Right lobe of liver (tissue), 6 donors: ENCODE results near the gene KCNF1. TPM values are rescaled to one million over a fixed set of nuclear protein-coding genes. Genes with fewer than 3 reads are reported as not detected.

Experiments
- ATAC-seq, 4 donors: fragments of 200-7000 bp; cut with Tn5 transposase; one replicate each; pipeline ENCODE4 v1.9.1; 2020; ENCODE audit warnings: mild to moderate bottlenecking in 4 of 4, moderate library complexity in 4 of 4
- DNase-seq, 3 donors: peaks; one replicate each; pipeline ENCODE4 v3.0.0-alpha.2; 2020
- H3K27ac ChIP-seq, 3 donors: fragments of 200-600 bp; one replicate each; pipeline ENCODE4 v1.8.0; 2022
- H3K27me3 ChIP-seq, 2 donors: fragments of 200-600 bp; one replicate each; pipeline ENCODE4 v1.8.0; 2022
- H3K36me3 ChIP-seq, 4 donors: fragments of 200-600 bp; sonication (generic) in 1 of 4; one replicate each; pipeline versions ENCODE4 v1.5.1 to v1.8.0; 2017 to 2022; ENCODE audit warnings: control low read depth in 1 of 4
- H3K4me1 ChIP-seq, 4 donors: fragments of 200-600 bp; sonication (generic) in 1 of 4; one replicate each; pipeline versions ENCODE4 v1.5.1 to v1.8.0; 2017 to 2022; ENCODE audit warnings: control low read depth in 1 of 4
- H3K4me3 ChIP-seq, 3 donors: fragments of 200-600 bp; one replicate each; pipeline ENCODE4 v1.8.0; 2022
- H3K9me3 ChIP-seq, 4 donors: fragments of 200-600 bp; sonication (generic) in 1 of 4; one replicate each; pipeline versions ENCODE4 v1.5.1 to v1.8.0; 2017 to 2022; ENCODE audit warnings: control low read depth in 1 of 4
- CTCF ChIP-seq, 4 donors: fragments of 200-600 bp in 3 of 4; fragments of 450-650 bp in 1 of 4; IDR thresholded peaks; one replicate each; pipeline versions ENCODE4 v1.5.1 to v1.8.0; 2016 to 2022; ENCODE audit warnings: antibody characterized with exemption in 4 of 4, mild to moderate bottlenecking in 2 of 4
- POLR2A ChIP-seq: fragments of 450-650 bp; IDR thresholded peaks from one replicate; pipeline ENCODE4 v1.6.1; 2017; ENCODE audit warnings: antibody characterized with exemption, mild to moderate bottlenecking
- WGBS: methylation state at CpG from one replicate; pipeline ENCODE4 v1.1.6; 2018; ENCODE audit warnings: low coverage, low lambda C conversion rate; ENCODE audit not compliant: insufficient coverage; ENCODE audit errors: missing lambda C conversion rate; 5-methylcytosine and 5-hydroxymethylcytosine counted together
- intact Hi-C, 2 donors: fragments of 100-400 bp; cut with DNase I; formaldehyde crosslinking; loops; one replicate each; pipeline versions ENCODE4 v1.11.2 to v1.14.1; 2022
- total RNA-seq, 6 experiments: library from RNA; depleted of rRNA in 2 of 6; stranded (reverse); fragments of >200 nt in 2 of 6; fragmentation: NEBNext Ultra II Directional in 3 of 6; extraction: Animal tissue kit (Norgen Biotek cat#: 25700) in 3 of 6; gene quantifications; one replicate each; pipeline versions ENCODE4 v1.1.0 to v1.2.4, GENCODE V29; 2016 to 2023
- donor health status: DM: no; HTN: yes; CAD: no.
- donor health status: DM: no; HTN: no; CAD: no.
- donor health status: DM: no; HTN: no; CAD: no.
- donor health status: DM: no; HTN: yes; CAD: no.
- donor health status: DM: no; HTN: yes; CAD: no.

The KCNF1 gene
- total RNA-seq, 6 experiments from 2014 or later = not detected

- no peak for TF ChIP-seq CTCF (IDR thresholded peaks at IDR 0.05)
- no peak for TF ChIP-seq POLR2A
- 75% methylated on average over 2 of the region's 2 CpGs for WGBS
- Histone ChIP-seq H3K4me3 (no peak overlapping the region), H3K36me3 (no peaks in the 10 kb centered on the region), H3K27ac (no peak overlapping the region), H3K9me3 (no peaks in the 10 kb centered on the region), H3K27me3 (no peaks in the 10 kb centered on the region), H3K4me1 (no peaks in the 10 kb centered on the region)
- intact Hi-C loops = no loop called here
- ATAC-seq (no peak), DNase-seq (no peak)
Observed at GRCh38 chr2:10895231-10895630, 16.5 kb upstream of the KCNF1 start.

- DNase-seq (no peak), ATAC-seq (no peak)
- intact Hi-C loops = no loop called here
- no peak overlapping the region for H3K27ac ChIP-seq
- no peaks in the 10 kb centered on the region for H3K4me1 ChIP-seq
- WGBS = 88% methylated on average over 1 of the region's 4 CpGs
- no peaks in the 10 kb centered on the region for H3K36me3 ChIP-seq
- no peaks in the 10 kb centered on the region for H3K27me3 ChIP-seq
- no peaks in the 10 kb centered on the region for H3K9me3 ChIP-seq
- TF ChIP-seq CTCF (IDR thresholded peaks at IDR 0.05) = no peak
- TF ChIP-seq POLR2A = no peak
- no peak overlapping the region for H3K4me3 ChIP-seq
Observed at GRCh38 chr2:10897956-10898355, 13.8 kb upstream of the KCNF1 start.

GRCh38 chr2:10900216-10901109 lies 11.3 kb upstream of the KCNF1 start:
- no peak overlapping the region for H3K27ac ChIP-seq
- no peaks in the 10 kb centered on the region for H3K36me3 ChIP-seq
- ATAC-seq (peak; percentile 34 to 70 (median 52)), DNase-seq (no peak)
- no peaks in the 10 kb centered on the region for H3K27me3 ChIP-seq
- no peaks in the 10 kb centered on the region for H3K4me1 ChIP-seq
- no peaks in the 10 kb centered on the region for H3K9me3 ChIP-seq
- intact Hi-C loops = no loop called here
- H3K4me3 ChIP-seq = no peak overlapping the region
- TF ChIP-seq POLR2A (no peak), CTCF (IDR thresholded peaks at IDR 0.05) (peak; percentile 16 to 29 (median 22))
- WGBS = 50% methylated on average over 5 of the region's 10 CpGs

- Histone ChIP-seq H3K27me3 (no peaks in the 10 kb centered on the region), H3K4me1 (no peaks in the 10 kb centered on the region), H3K36me3 (no peaks in the 10 kb centered on the region), H3K9me3 (no peaks in the 10 kb centered on the region), H3K4me3 (no peak overlapping the region), H3K27ac (no peak overlapping the region)
- intact Hi-C loops = no loop called here
- TF ChIP-seq CTCF (IDR thresholded peaks at IDR 0.05) (no peak), POLR2A (no peak)
- ATAC-seq (no peak), DNase-seq (no peak)
- WGBS = 73% methylated on average over 12 of the region's 12 CpGs
Observed at GRCh38 chr2:10901160-10901939, 10.4 kb upstream of the KCNF1 start.
